Kidney capillary endothelial cell (primary cell): ENCODE results near the gene ENPP3.

Source experiments
- DNase-seq: peaks from one replicate; pipeline ENCODE4 v3.0.0-alpha.2; 2018; ENCODE audit warnings: low spot score

Gene ENPP3

DNA sequence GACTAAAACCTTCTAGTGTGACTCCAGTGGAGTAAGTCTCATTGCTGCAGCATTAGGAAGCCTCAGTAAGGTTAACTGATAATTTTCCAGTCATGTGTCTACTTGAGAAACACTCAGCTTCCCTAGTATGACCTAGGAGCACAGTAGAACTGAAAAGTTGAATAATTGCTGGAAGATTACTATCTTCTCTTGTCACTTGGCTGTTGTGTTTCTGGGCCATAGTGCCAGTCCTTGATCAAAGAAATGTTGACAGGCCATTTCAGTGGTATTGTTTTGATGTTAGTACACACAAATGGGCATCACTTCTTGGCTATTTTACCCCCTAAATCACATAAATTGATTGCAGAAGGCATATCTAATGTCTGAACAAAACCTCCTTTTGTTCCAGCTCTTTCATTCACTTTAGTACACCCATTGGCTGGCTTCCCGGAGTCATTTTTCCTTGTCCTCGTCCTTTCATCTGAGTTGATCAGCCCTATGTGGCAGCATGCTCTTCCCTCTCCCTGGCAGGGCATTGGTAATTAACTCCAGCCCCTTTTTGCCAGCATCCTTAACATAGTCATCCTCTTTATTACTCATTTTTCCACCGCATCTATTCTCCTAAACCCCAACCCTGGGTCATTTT lies 6.0 kb downstream of the ENPP3 start:
- DNase-seq: no peak

DNA sequence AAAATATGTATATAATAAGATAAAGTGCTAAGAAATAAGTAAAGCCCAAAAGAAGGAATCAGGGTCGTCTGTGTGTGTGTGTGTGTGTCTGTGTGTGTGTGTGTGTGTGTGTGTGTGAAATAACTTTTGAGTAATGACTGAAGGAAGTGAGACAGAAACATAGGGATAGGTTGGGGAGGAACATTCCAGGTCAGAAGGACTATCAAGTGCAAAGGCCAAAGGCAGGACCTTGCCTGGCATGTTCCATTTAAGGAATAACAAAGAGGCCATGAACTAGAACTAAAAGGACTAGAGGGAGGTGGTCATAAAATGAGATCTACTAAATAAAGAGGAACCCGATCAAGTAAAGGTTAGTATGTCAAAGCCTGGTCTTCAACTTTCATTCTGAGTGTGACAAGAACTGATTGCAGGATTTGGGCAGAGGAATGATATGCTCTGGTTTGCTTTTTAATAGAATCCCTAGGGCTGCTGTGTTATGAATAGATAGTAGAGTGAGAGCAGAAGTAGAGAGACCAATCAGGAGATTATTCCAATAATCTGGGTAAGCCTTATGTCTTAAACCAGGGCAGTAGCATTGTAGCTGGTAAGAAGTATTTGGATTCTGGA lies 6.9 kb downstream of the ENPP3 start:
- no peak for DNase-seq

DNA sequence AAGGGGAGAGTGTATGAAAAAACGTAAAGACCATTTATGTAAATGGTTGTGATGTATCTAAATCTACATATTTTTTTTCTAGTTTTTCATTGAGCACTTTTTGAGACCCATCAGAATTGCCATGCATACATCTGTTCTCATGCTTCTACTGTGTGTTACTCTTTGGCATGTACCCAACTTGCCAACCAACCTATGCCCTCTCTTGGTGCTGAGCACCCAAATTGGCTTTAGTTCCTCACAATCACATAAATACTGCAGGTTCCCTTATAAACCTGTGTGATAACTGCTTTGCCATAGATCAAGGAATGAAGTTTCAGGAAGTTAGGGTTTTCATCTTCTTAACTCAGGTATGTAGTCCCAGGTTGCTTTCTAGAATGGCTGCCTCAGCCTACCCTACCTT lies 7.8 kb downstream of the ENPP3 start:
- DNase-seq: no peak

DNA sequence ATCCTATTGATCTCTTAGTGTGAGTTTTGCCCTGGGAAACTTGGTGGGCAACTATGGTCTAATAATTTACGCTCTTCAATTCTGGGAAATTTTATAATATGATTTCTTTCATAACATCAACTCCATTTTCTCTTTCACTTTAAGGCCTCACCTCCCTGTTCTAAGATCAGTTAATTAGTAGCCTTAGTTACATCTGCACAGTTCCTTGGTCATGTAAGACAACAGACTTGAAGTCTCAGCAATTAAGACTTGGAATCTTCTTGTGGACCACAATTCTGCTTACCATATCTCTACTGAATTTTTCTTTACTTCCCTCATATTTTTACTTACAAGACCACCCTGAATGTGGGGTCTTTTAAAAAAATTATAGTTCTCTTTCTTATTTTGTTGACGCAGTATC lies 8.7 kb downstream of the ENPP3 start:
- DNase-seq: no peak

DNA sequence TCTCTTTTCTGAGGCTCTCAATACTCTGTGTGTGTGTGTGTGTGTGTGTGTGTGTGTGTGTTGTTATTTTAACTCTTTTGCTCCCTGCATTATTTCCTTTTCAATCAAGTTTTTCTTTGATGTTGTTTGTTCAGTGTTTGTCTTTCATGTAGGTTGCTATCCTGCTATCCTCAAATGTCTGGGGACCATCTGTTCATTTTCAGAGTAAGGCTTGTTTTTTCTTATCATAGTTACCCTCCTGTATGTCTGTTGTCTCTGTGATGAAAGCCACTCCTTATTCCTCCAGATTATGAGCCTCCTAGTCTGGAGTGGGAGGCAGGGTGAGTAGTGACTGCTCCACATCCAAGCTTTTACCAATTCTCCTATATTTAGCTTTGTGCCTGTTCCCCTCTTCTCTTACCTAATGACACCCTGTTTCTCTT lies 9.2 kb downstream of the ENPP3 start:
- DNase-seq: no peak

DNA sequence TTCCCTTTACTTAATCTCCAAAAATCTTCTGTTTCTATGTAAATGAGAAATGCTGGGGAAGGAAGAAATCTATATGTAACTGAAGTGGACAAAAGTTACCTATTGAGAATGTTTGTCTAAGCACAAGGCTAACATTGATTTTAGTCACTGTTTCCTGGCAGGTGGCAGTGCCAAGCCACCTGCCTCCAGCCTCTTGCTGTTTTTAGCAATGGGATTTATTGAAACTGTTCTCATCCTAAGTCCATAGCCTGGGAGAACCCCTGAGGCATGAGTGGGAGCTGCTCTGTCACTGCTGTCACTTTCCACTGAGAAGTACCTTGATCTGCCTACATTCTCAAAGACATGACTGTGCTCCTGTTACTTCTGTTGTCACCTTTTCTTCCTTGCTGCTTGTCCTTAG lies 14.7 kb downstream of the ENPP3 start:
- DNase-seq: no peak

DNA sequence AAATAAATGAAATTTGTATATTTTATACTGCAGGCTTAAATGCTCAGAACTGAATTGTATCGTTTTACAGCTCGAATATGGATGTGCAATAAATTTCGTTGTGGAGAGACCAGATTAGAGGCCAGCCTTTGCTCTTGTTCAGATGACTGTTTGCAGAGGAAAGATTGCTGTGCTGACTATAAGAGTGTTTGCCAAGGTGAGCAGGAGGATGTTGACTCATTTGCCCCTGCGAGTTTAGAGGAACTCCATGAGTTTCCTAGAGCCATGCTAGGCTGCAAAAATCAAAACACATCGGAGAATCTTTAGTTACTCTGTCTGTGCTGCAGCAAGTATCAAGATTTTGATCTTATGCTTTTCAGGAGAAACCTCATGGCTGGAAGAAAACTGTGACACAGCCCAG lies 15.4 kb downstream of the ENPP3 start:
- DNase-seq: no peak

DNA sequence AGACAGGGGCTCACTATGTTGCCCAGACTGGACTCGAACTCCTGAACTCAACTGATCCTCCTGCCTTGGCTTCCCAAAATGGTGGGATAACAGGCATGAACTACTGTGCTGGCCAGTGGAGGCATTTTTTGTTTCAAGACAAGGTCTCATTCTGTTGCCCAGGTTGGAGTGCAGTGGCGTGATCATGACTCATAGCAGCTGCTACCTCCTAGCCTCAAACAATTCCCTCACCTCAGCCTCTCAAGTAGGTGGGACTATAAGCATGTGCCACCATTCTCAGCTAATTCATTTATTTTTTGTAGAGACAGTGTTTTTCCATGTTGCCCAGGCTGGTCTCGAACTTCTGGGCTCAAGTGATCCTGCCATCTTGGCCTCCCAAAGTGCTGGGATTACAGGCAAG lies 17.2 kb downstream of the ENPP3 start:
- DNase-seq: no peak

DNA sequence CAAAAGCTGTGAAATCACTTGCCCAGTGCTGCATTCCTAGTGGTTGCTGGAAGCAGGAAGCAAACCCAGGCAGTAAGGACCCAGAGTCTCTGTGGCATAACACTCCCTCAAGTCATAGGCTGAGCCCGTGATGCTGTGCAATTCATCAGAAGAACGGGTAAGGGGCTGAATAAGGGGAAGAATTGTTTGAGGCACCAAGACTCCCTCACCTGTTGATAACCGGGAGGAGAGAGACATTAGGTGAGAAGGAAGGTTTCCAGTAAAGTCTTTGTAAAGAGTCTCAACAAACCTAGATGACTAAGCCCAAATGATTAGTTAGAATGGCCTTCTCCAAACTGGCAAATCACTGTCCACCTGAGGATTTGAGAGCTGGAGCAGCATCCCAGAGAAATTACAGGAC lies 18.3 kb downstream of the ENPP3 start:
- DNase-seq: no peak

DNA sequence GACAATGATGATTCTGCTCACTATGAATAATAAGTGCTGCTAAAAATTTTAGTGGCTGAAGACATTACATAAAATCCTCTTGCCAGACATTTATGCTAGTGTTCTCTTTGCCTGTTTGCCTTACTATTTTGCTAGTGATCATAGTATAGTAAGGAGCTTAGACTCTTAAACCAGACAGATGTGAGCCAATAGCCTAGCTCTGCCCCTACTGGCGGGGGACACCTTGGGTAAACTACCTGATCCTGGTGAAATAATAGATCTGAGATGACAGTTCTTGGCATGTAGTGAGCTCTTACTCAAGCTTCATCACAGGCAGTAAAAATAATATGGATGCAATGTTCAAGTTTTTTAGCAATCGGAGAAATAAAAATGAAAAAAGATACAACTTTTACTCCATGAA lies 18.8 kb downstream of the ENPP3 start:
- DNase-seq: no peak

DNA sequence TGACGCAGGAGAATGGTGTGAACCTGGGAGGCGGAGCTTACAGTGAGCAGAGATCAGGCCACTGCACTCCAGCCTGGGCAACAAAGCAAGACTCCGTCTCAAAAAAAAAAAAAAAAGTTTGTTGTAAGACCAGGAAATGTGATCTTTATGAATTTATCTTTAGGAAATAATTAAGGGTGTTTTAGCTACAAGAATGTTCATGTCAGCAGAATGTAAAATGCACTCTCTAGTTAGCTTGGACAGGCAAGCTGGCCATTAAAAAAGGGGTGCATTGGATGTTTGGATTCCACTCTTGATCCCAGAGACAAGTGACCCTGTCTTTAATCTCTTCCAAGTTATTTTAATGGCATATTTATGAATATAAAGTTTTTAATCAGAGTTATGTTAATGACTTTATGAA lies 19.6 kb downstream of the ENPP3 start:
- DNase-seq: no peak

DNA sequence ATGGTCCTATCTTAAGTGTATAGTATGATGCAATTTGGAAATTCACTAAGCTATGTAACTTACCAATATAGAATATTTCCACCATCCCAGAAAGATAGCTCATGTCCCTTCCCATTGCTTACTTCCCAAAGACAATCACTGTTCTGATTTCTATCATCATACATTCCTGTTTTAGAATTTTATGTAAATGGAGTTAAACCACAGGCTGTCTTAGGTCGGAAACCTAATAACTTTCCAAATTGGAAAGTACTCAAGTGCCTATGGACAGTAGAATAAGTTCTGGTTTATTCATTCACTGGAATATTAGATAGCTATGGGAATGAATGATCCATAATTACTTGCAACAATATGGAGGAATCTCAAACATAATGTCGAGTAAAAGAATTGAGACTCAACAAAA lies 20.1 kb downstream of the ENPP3 start:
- DNase-seq: no peak

DNA sequence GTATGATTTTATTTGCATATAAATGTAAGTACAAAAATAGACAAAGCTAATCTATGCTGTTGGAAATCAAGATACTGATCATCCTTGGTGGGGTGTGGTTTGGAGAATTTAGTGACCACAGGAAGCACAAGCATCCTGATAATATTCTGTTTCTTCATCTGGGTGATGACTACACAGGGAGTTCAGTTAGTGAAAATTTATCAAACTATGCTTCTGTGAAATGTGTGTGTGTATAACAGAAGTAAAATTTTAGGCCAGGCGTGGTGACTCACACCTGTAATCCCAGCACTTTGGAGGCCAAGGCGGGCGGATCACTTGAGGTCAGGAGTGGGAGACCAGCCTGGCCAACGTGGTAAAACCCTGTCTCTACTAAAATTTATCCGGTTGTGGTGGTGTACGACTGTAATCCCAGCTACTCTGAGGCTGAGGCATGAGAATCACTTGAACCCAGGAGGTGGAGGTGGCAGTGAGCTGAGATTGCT lies 20.6 kb downstream of the ENPP3 start:
- no peak for DNase-seq

DNA sequence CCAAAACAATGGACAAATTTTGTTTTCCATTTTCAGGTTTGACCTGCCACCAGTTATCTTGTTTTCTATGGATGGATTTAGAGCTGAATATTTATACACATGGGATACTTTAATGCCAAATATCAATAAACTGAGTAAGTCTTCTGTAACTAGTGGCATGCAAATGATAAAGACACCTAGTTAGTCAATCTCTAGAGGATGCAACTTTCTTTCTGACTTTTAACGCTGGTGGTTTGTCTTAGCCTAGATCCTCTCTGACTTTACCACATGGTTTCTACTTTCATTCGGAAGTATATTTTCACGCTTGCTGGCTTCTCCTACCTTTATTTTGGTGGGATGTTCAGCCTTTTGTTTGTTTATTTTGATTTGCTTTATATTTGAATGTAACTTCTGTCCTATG lies 21.2 kb downstream of the ENPP3 start:
- no peak for DNase-seq

DNA sequence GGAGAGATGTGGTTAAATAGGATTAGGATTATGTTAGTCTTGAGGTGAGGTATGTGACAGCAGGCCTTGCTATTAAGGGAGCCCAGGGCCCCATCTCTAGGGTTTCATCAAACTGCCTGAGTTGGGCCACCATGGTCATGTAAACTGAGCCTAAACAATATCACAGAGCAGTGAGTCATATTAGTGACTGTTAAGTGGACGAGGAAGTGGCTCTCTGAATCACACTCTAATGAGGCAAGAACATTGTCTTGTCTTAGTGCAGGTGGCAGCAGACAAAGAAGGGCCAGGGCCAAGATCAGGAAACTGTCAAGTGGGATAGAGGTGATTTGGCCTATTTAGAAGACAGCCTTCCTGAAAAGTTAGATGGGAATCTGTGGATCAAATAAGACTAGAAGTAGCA lies 23.1 kb downstream of the ENPP3 start:
- peak; percentile 60 for DNase-seq

DNA sequence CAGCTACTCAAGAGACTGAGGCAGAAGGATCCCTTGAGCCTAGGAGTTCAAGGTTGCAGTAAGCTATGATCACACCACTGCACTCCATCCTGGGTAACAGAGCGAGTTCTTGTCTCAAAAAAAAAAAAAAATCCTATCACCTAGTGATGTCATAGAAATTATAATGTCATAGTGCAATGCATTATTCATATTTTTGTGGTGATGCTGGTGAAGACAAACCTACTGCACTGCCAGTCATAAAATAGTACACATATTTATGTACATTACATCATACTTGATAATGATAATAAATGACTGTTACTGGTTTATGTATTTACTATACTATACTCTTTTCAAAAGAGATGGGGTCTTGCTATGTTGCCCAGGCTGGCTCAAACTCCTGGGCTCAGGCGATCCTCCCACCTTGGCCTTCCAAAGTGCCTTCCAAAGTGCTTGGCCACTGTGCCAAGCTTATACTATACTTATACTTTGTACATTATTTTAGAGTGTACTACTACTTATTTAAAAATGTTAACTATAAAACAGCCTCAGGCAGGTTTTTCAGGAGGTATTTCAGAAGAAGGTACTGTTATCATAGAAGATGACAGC lies 26.6 kb downstream of the ENPP3 start:
- DNase-seq: no peak

DNA sequence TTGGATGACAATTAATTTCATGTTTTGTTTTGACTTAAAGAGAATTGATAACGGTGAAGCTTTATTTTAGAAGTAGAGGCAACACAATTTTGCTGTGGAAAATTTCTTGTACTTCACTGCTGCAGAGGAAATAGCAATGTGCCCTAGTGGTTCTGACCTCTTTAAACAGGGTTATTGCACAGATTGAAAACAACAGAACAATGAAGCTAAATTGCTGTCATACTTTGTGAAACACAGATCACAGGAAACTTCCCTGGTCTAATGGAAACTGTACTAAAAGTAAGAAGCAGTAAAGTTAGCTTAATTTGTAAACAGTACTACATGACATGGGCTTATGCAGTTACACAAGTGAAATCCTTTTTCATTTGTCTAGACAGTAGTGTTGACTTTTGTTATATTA lies 32.8 kb downstream of the ENPP3 start:
- peak; percentile 15 for DNase-seq

DNA sequence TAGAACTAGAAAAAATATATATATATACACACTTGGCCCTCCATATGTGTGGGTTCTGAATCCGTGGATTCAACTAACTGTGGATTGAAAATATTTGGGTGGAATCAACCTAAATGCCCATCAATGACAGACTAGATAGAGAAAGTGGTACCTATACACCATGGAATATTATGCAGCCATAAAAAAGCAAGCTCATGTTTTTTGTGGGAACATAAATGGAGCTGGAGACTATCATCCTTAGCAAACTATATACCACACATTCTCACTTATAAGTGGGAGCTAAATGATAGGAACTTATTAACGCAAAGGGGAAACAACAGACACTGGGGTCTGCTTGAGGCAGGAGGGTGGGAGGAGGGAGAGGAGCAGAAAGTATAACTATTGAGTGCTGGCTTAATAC lies 36.1 kb downstream of the ENPP3 start:
- DNase-seq: no peak

DNA sequence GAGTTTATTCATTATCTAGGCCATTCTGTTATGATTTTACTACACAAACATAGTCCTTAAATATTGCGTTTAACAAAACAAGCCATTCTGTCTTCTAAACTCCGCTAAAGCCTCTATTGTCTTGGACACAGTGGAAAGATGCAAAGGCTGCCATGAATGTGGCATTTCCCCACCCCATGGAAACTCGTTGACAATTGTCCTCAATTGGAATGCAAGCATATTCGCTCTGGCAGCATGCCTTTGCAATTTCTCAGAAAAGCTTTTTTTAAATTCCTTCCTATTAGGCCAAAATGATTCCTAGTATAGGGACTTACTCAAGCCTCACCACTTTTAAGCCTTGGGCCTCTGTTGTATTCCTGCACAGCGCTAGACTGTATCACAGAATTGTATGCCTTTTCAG lies 41.3 kb downstream of the ENPP3 start:
- no peak for DNase-seq

DNA sequence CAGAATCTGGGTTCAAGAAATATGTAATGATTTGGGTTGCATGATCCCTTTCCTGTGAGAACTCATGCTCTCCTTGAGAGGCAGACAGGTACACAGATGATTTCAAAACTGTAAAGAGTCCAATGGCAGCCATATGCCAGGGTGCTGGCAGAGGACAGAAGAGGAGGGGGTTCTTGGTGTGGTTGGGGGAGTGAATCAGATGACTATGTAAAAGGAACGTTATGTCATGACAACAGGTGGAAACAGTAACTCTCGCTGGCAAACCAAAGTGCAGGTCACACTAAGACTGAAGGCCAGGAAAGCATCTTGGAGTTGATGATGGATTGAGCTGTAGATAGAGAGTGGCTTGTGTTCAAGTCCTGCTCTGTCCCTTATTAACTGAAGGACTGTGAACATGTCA lies 43.8 kb downstream of the ENPP3 start:
- no peak for DNase-seq

DNA sequence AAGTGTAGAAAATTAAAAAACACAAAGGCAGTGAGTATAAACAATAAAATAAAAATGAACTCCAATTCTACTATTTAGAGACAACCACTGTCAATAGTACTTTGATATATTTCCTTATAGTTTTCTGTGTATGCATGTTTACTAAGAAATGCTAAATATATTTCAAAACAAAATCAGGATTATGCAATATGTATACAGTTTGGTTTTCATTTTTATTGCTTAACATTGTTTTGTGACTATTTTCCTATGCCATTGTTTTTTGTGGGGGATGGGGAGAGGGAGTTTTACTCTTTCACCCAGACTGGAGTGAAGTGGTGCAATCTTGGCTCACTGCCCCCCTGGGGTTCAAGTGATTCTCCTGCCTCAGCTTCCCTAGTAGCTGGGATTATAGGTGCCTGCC lies 44.5 kb downstream of the ENPP3 start:
- no peak for DNase-seq

DNA sequence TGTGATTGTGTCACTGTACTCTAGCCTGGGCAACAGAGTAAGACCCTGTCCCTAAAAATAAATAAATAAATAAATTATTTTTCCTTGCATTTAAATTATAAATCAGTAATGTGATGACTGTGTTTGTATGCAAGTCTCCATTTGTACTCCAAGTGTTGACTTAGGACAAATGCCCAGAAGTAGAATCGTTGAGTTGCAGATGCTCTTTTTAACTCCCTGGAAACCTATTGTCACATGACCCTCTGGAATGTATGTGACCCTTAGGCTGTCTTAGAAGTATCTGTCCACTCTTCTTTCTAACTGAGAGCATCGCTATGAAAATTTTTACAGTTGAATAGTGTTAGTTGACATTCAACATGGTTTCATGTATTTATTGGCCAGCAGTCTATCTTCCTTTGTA lies 45.3 kb downstream of the ENPP3 start:
- DNase-seq: no peak

DNA sequence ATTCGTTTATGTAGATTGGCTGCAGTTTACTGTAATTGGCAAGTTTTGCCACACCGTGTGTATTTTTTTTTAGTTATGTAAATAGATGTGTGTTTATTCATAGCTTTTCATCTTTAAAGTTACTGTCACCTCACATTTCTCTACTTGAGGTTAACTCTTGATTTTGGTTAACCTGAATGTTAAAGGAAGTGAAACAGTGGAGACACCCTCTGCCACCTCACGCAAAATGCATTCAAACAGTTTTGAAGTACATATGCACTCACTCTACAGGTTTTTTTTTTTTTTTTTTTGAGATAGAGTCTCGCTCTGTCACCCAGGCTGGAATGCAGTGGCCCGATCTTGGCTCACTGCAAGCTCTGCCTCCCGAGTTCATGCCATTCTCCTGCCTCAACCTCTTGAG lies 46.4 kb downstream of the ENPP3 start:
- DNase-seq: no peak

DNA sequence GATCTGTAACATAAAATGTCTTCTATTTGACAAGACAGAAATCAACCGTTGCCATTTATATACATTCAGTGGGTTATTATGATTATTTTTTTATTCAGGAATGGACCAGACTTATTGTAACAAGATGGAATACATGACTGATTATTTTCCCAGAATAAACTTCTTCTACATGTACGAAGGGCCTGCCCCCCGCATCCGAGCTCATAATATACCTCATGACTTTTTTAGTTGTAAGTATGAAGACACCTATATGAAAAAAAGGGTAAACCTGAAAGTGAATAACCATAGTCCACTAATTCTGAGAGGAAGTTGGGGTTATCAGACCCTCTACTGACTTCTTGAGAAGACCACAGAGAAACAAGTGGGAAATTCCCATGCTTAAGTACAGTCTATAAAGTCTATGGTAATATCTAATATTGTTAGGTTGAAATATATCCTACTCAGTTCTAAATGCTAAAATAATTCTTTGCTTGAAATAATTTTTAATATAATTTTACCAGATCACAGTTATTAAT lies 48.2 kb downstream of the ENPP3 start:
- no peak for DNase-seq
